Measurements from ENCODE around the gene SAMD1.

Gene SAMD1

DNA sequence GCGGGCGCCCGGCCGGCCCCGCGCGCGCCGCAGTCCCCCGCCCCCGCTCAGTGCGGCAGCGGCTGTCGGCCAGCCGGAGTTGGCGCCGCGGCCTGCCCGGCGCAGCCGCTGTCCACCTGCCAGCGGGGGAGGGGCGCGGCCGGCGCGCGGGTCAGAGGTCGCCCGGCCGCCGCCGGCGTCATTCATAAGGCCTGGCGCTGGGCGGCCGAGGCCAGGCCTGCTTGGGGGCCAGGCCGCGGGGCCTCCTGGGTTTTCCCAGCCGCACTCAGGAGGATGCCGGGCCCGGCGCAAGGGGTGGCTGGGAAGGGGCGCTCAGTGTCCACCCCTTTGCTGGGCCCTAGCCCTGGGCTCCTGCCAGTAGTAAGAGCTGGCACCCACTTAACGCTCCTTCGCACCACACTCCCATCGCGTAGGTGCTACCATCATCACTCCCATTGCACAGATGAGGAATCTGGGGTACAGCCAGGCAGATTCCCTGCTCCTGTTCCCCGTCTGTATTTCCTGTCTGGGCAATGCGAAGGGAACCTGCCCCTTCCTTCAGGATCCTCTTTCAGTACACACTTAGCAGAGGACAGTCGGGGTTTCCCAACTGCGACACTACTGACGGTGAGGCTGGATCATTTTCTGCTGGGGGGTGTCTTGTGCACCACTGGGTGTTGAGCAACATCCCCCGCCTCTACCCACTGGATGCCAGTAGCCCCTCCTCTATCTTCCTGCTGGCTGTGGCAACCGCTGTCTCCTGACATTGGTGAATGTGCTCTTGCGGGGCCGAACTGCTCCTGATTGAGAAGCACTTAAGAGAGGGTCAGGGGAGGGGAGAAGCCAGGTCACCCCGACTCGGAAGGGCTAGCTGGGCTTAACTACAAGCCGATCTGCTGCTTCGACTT, 27.9 kb upstream of the SAMD1 start:
- no peaks in the 10 kb centered on the region for H3K9me2 ChIP-seq (replicated peaks; ENCODE audit: insufficient read depth, low read length)
- H3K36me3 ChIP-seq (replicated peaks; ENCODE audit: insufficient read depth, low read length) = no peaks in the 10 kb centered on the region
- H3K4me2 ChIP-seq (ENCODE audit: low read depth, low read length) = peak overlapping the region; percentile 77
- no peaks in the 10 kb centered on the region for H3K9me3 ChIP-seq (replicated peaks; ENCODE audit: insufficient read depth, low read length)
- peaks cover 24% of the 10 kb centered on the region for H3F3A ChIP-seq (ENCODE audit: insufficient read depth, low read length)
- peak overlapping the region; percentile 66 for H3K9ac ChIP-seq (ENCODE audit: low read length)
- peak overlapping the region; percentile 57 for H2AFZ ChIP-seq (ENCODE audit: low read length)
- H3K27me3 ChIP-seq (replicated peaks; ENCODE audit: insufficient read depth, low read length) = no peaks in the 10 kb centered on the region
- H4K20me1 ChIP-seq (ENCODE audit: insufficient read depth, low read length) = no peaks in the 10 kb centered on the region
- no peak for DNase-seq
- peak overlapping the region; percentile 56 for H3K4me3 ChIP-seq (ENCODE audit: low read length)
- H3K27ac ChIP-seq (ENCODE audit: low read length) = peak overlapping the region; percentile 66; the same call in 1 of the 2 replicates
- peaks cover 38% of the 10 kb centered on the region for H3K79me2 ChIP-seq (ENCODE audit: low read length)
- TF ChIP-seq EZH2 (optimal IDR thresholded peaks at IDR 0.05; ENCODE audit: low read depth, low read length) (no peak), EZH2phosphoT487 (IDR thresholded peaks at IDR 0.05; ENCODE audit: low read length) (no peak)
- TF ChIP-seq, protein P1, sequence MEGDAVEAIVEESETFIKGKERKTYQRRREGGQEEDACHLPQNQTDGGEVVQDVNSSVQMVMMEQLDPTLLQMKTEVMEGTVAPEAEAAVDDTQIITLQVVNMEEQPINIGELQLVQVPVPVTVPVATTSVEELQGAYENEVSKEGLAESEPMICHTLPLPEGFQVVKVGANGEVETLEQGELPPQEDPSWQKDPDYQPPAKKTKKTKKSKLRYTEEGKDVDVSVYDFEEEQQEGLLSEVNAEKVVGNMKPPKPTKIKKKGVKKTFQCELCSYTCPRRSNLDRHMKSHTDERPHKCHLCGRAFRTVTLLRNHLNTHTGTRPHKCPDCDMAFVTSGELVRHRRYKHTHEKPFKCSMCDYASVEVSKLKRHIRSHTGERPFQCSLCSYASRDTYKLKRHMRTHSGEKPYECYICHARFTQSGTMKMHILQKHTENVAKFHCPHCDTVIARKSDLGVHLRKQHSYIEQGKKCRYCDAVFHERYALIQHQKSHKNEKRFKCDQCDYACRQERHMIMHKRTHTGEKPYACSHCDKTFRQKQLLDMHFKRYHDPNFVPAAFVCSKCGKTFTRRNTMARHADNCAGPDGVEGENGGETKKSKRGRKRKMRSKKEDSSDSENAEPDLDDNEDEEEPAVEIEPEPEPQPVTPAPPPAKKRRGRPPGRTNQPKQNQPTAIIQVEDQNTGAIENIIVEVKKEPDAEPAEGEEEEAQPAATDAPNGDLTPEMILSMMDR (IDR thresholded peaks at IDR 0.05; ENCODE audit: low read length) = no peak
- H3K4me1 ChIP-seq (ENCODE audit: low read length) = peaks cover 15% of the 10 kb centered on the region

DNA sequence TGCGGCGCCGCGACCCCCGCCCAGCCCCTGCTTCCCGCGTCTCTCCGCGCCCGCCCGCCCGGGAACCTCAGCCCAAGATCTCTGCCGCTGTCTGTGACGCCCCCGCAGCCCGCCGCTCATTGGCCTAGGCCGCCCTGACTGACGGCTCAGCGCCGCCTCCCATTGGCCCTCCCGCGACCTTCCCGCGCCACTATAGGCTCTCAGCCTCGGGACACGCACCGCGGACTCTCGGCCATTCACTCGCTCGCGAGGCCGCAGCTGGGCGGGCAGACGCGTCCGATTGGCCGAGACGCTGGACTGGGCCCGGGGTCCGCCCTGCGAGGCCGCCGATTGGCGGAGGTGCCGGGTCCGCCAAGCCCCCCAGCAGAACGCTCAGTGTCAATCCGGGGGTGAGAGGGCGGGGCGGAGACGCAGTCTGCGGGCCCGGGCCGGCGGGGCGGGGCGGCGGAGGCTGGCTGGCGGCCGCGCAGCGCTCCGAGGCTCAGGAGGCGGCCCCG, 27.2 kb upstream of the SAMD1 start, which contains the start of gene PRKACA:
TSS of gene PRKACA (minus strand) at position 95 of the 497 bp plus-strand sequence. CDS start 215 bp downstream, outside the sequence.
- peak within 1 kb of the TSS; percentile 66; the same call in 1 of the 2 replicates for H3K27ac ChIP-seq (ENCODE audit: low read length)
- peak within 1 kb of the TSS; percentile 57 for H2AFZ ChIP-seq (ENCODE audit: low read length)
- H3K36me3 ChIP-seq (replicated peaks; ENCODE audit: insufficient read depth, low read length) = no peaks in the 10 kb centered on the region

DNA sequence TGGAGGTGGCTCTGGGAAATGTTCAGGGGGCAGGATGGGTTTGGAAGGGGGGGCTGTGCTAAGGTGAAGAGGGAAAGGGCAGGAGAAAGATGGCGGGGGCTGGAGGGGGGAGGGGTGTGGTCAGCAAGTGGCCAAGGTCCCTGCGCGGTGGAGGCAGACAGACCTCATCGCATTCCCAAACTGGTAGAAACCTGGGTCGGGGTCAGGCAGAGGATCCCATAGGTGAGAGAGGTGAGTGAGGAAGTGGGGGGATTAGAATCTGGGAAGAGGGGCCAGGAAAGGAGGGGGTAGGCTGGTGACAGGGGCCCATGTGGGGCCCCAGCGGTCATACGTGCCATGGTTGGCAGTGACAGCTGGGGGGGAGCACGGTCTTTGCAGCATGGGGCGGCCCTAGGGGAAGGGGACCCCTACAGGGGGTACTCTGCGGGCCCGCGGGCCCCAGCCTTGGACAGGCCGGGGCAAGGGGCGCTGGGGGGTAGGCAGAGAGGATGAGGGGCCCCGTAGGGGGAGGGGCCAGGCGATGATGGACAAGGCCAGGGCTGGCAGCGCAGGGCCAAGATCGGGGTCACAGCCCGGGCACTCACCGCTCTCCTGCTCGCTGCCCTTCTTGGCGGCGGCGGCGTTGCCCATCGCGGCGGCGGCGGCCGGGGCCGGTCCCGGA, 26.5 kb upstream of the SAMD1 start:
- H2AFZ ChIP-seq (ENCODE audit: low read length) = peak overlapping the region; percentile 23; the same call in 1 of the 2 replicates
- no peak for DNase-seq
- H3K27me3 ChIP-seq (replicated peaks; ENCODE audit: insufficient read depth, low read length) = no peaks in the 10 kb centered on the region
- no peak overlapping the region for H3K27ac ChIP-seq (ENCODE audit: low read length)
- H3K4me2 ChIP-seq (ENCODE audit: low read depth, low read length) = peak overlapping the region; percentile 97
- no peak for TF ChIP-seq EZH2phosphoT487 (IDR thresholded peaks at IDR 0.05; ENCODE audit: low read length)
- no peak for TF ChIP-seq EZH2 (optimal IDR thresholded peaks at IDR 0.05; ENCODE audit: low read depth, low read length)
- TF ChIP-seq, protein P1 (IDR thresholded peaks at IDR 0.05; ENCODE audit: low read length) = no peak
- no peaks in the 10 kb centered on the region for H3K9me2 ChIP-seq (replicated peaks; ENCODE audit: insufficient read depth, low read length)
- no peaks in the 10 kb centered on the region for H3K9me3 ChIP-seq (replicated peaks; ENCODE audit: insufficient read depth, low read length)
- peak overlapping the region; percentile 92 for H3K4me3 ChIP-seq (ENCODE audit: low read length)
- H3K9ac ChIP-seq (ENCODE audit: low read length) = peak overlapping the region; percentile 75
- H3K79me2 ChIP-seq (ENCODE audit: low read length) = peaks cover 45% of the 10 kb centered on the region
- H3F3A ChIP-seq (ENCODE audit: insufficient read depth, low read length) = peaks cover 24% of the 10 kb centered on the region
- H3K36me3 ChIP-seq (replicated peaks; ENCODE audit: insufficient read depth, low read length) = no peaks in the 10 kb centered on the region
- peaks cover 24% of the 10 kb centered on the region for H3K4me1 ChIP-seq (ENCODE audit: low read length)
- H4K20me1 ChIP-seq (ENCODE audit: insufficient read depth, low read length) = no peaks in the 10 kb centered on the region

More for the DNA sequence above, 27.2 kb upstream of the SAMD1 start, which contains the start of gene PRKACA:
- peak within 1 kb of the TSS; percentile 97 for H3K4me2 ChIP-seq (ENCODE audit: low read depth, low read length)
- peaks cover 41% of the 10 kb centered on the region for H3K79me2 ChIP-seq (ENCODE audit: low read length)
- H3K9me2 ChIP-seq (replicated peaks; ENCODE audit: insufficient read depth, low read length) = no peaks in the 10 kb centered on the region
- peak within 1 kb of the TSS; percentile 92 for H3K4me3 ChIP-seq (ENCODE audit: low read length)
- H4K20me1 ChIP-seq (ENCODE audit: insufficient read depth, low read length) = no peaks in the 10 kb centered on the region
- peaks cover 21% of the 10 kb centered on the region for H3K4me1 ChIP-seq (ENCODE audit: low read length)
- H3K9ac ChIP-seq (ENCODE audit: low read length) = peak within 1 kb of the TSS; percentile 75
- peaks cover 24% of the 10 kb centered on the region for H3F3A ChIP-seq (ENCODE audit: insufficient read depth, low read length)
- peak; percentile 99 for DNase-seq
- TF ChIP-seq EZH2phosphoT487 (IDR thresholded peaks at IDR 0.05; ENCODE audit: low read length) = no peak
- no peak for TF ChIP-seq EZH2 (optimal IDR thresholded peaks at IDR 0.05; ENCODE audit: low read depth, low read length)
- TF ChIP-seq, protein P1 (IDR thresholded peaks at IDR 0.05; ENCODE audit: low read length) = no peak
- no peaks in the 10 kb centered on the region for H3K27me3 ChIP-seq (replicated peaks; ENCODE audit: insufficient read depth, low read length)
- H3K9me3 ChIP-seq (replicated peaks; ENCODE audit: insufficient read depth, low read length) = no peaks in the 10 kb centered on the region

All from MM.1S (cell line).